MCF 10A (cell line): Measurements from ENCODE around the gene EHBP1. TPM values are rescaled to one million over a fixed set of nuclear protein-coding genes. Genes with fewer than 3 reads are reported as not detected.
"Not testable (repeated sequence)": the region's sequence is repeated elsewhere in the genome, so short reads cannot be mapped to it uniquely, and the experiment has no call there.

Experiments
- BruUV-seq: library from RNA; stranded (reverse); fragments of 400-500 nt; replicated peaks from 2 replicates; lab custom pipeline; 2021; lab: Mats Ljungman, UMichigan
- CTCF ChIA-PET: fragments of 300-600 bp; sonication (Branson Sonifier 250); formaldehyde crosslinking; extraction: SDS; loops from one replicate; lab custom pipeline; 2021; ENCODE audit warnings: antibody characterized with exemption, inconsistent platforms; lab: Yijun Ruan, JAX
- POLR2A ChIA-PET: fragments of 300-600, 350-650 bp; sonication (Branson Sonifier 250); formaldehyde crosslinking; extraction: SDS; loops from one replicate; lab custom pipeline; 2020; ENCODE audit warnings: antibody characterized with exemption, inconsistent platforms; lab: Yijun Ruan, JAX
- DNase-seq: peaks from one replicate; pipeline ENCODE4 v3.0.0-alpha.2; 2018; ENCODE audit not compliant: unreplicated experiment
- H3K27ac Mint-ChIP-seq: one replicate; pipeline ENCODE4 v1.8.0; 2022; ENCODE audit warnings: mild to moderate bottlenecking, low read depth, mixed read lengths; ENCODE audit not compliant: unreplicated experiment
- H3K27me3 Mint-ChIP-seq: one replicate; pipeline ENCODE4 v1.8.0; 2022; ENCODE audit warnings: mixed read lengths; ENCODE audit not compliant: insufficient read depth, unreplicated experiment
- H3K36me3 Mint-ChIP-seq: one replicate; pipeline ENCODE4 v1.8.0; 2022; ENCODE audit warnings: mild to moderate bottlenecking, moderate library complexity, mixed read lengths; ENCODE audit not compliant: insufficient read depth, unreplicated experiment
- H3K4me1 Mint-ChIP-seq: one replicate; pipeline ENCODE4 v1.8.0; 2022; ENCODE audit warnings: mixed read lengths; ENCODE audit not compliant: insufficient read depth, unreplicated experiment
- H3K4me3 Mint-ChIP-seq: one replicate; pipeline ENCODE4 v1.8.0; 2022; ENCODE audit warnings: mild to moderate bottlenecking, moderate library complexity, mixed read lengths; ENCODE audit not compliant: unreplicated experiment
- H3K9me3 Mint-ChIP-seq: one replicate; pipeline ENCODE4 v1.8.0; 2022; ENCODE audit warnings: mixed read lengths; ENCODE audit not compliant: unreplicated experiment
- intact Hi-C: fragments of 100-400 bp; cut with micrococcal nuclease; formaldehyde crosslinking; loops from 2 replicates; pipeline ENCODE4 v1.14.1; 2022
- total RNA-seq: library from RNA; stranded (reverse); gene quantifications from 2 replicates; pipeline ENCODE4 v1.2.3, GENCODE V29; 2022
- TF ChIP-seq, protein P1 (sequence below): fragments of 200-600 bp; IDR thresholded peaks from one replicate; pipeline ENCODE4 v1.8.0; 2022; ENCODE audit warnings: antibody characterized with exemption, mild to moderate bottlenecking; ENCODE audit not compliant: unreplicated experiment

EHBP1 gene
- total RNA-seq, 1 experiment from 2014 or later, result 81.2 TPM

DNA sequence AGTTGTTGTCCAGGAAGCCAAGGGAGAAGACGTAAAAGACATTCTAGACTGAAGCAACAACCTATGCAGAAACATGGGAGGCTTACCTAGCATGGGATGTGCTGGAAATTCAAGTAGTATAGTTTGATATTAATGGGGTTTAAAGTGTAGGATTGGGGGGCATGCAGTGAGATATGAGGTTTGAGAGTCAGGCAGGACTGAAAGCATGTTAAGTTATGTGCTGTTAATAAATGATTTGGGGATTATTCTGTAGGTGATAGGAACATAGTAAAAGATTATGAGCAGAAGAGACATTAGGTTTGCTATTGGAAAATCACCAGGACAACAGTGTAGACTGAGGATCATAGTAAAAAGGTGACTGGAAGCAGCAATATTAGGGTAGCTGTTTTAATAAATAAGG is 3.2 kb downstream of the EHBP1 start:
- intact Hi-C loops, result loop anchor here (5.0 to 10.0 kb wide), 2 partner anchors 69 to 476 kb away; no protein-coding TSS in a partner anchor
- DNase-seq, result no peak
- POLR2A ChIA-PET, result interaction anchor here (1.0 to 2.6 kb wide), 6 partner anchors 45 to 202 kb away, joined by 3 to 19 read pairs (median 6); partner anchors contain the start of gene TMEM17
- H3K9me3 Mint-ChIP-seq, result no peaks in the 10 kb centered on the region
- TF ChIP-seq, protein P1, sequence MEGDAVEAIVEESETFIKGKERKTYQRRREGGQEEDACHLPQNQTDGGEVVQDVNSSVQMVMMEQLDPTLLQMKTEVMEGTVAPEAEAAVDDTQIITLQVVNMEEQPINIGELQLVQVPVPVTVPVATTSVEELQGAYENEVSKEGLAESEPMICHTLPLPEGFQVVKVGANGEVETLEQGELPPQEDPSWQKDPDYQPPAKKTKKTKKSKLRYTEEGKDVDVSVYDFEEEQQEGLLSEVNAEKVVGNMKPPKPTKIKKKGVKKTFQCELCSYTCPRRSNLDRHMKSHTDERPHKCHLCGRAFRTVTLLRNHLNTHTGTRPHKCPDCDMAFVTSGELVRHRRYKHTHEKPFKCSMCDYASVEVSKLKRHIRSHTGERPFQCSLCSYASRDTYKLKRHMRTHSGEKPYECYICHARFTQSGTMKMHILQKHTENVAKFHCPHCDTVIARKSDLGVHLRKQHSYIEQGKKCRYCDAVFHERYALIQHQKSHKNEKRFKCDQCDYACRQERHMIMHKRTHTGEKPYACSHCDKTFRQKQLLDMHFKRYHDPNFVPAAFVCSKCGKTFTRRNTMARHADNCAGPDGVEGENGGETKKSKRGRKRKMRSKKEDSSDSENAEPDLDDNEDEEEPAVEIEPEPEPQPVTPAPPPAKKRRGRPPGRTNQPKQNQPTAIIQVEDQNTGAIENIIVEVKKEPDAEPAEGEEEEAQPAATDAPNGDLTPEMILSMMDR, result no peak
- no TSS peak for BruUV-seq
- H3K4me1 Mint-ChIP-seq, result peaks cover 30% of the 10 kb centered on the region
- H3K4me3 Mint-ChIP-seq, result peak overlapping the region; percentile 52
- no peaks in the 10 kb centered on the region for H3K27me3 Mint-ChIP-seq
- CTCF ChIA-PET, result interaction anchor here (0.7 to 2.1 kb wide), 3 partner anchors 47 to 252 kb away, joined by 4 to 10 read pairs (median 5); no protein-coding TSS in a partner anchor
- H3K27ac Mint-ChIP-seq, result peak overlapping the region; percentile 39
- peaks cover 17% of the 10 kb centered on the region for H3K36me3 Mint-ChIP-seq

- Mint-ChIP-seq H3K36me3 (peaks cover 36% of the 10 kb centered on the region), H3K4me3 (no peak overlapping the region), H3K27me3 (no peaks in the 10 kb centered on the region), H3K27ac (no peak overlapping the region), H3K9me3 (no peaks in the 10 kb centered on the region), H3K4me1 (peaks cover 19% of the 10 kb centered on the region)
- intact Hi-C loops, result no loop called here
- DNase-seq, result no peak
- ChIA-PET CTCF (no interaction called here), POLR2A (no interaction called here)
- TF ChIP-seq, protein P1, result no peak
- BruUV-seq, result no TSS peak
These were observed 6.5 kb downstream of the EHBP1 start for GRCh38 chr2:62711832-62712494.

DNA sequence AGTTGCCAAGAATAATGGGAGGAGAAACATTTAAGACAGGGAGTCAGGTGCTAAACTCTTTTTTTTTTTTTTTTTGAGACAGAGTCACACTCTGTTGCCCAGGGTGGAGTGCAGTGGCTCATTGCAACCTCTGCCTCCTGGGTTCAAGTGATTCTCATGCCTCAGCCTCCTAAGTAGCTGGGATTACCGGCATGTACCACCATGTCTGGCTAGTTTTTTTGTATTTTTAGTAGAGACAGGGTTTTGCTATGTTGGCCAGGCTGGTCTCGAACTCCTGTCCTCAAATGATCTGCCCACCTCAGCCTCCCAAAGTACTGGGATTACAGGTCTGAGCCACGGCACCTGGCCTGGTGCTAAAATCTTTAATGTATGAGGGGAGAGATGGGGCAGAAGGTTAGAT is 7.7 kb downstream of the EHBP1 start:
- POLR2A ChIA-PET, result interaction anchor here (1.3 to 1.8 kb wide), 2 partner anchors 10 to 59 kb away, joined by 4 to 5 read pairs; no protein-coding TSS in a partner anchor
- BruUV-seq, H3K9me3 Mint-ChIP-seq, intact Hi-C loops, DNase-seq, H3K27me3 Mint-ChIP-seq, H3K27ac Mint-ChIP-seq, H3K4me3 Mint-ChIP-seq: not testable (repeated sequence)
- CTCF ChIA-PET, result interaction anchor here (0.6 kb wide), 2 partner anchors 232 to 808 kb away, joined by 3 to 5 read pairs; partner anchors contain the start of gene COMMD1
- Mint-ChIP-seq H3K36me3 (peaks cover 40% of the 10 kb centered on the region), H3K4me1 (peaks cover 17% of the 10 kb centered on the region)

DNA sequence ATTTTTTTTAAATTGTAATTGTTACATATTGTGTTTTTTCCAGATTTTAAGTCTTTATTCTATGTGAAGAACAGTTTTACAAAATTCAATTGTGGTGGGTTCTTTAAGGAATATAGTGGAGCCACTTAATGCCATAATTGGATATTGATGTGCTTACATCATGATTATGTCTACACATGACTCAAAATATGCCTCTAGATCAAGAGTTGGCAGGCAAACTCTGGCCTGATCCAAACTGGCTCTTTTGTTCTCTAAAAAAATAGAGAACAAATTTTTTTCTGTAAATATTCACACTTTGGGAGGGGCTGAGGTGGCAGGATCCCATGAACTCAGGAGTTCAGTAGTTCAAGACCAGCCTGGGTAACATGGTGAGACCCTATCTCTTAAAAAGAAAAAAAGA is 8.3 kb downstream of the EHBP1 start:
- peak; percentile 3 for DNase-seq
- peaks cover 45% of the 10 kb centered on the region for H3K36me3 Mint-ChIP-seq
- H3K4me1 Mint-ChIP-seq, result peaks cover 11% of the 10 kb centered on the region
- H3K27me3 Mint-ChIP-seq, result no peaks in the 10 kb centered on the region
- H3K9me3 Mint-ChIP-seq, result no peaks in the 10 kb centered on the region
- no peak overlapping the region for H3K27ac Mint-ChIP-seq
- no TSS peak for BruUV-seq
- H3K4me3 Mint-ChIP-seq, result no peak overlapping the region
- TF ChIP-seq, protein P1, result no peak
- POLR2A ChIA-PET, result interaction anchor here (0.7 to 1.8 kb wide), 3 partner anchors 10 to 78 kb away, joined by 3 to 5 read pairs (median 4); no protein-coding TSS in a partner anchor
- intact Hi-C loops, result no loop called here
- CTCF ChIA-PET, result no interaction called here
